Right ventricle myocardium superior (tissue), 1 donor: ENCODE results near the gene KIF2C. TPM values are rescaled to one million over a fixed set of nuclear protein-coding genes. Genes with fewer than 3 reads are reported as not detected.
"Not testable (repeated sequence)": the region's sequence is repeated elsewhere in the genome, so short reads cannot be mapped to it uniquely, and the experiment has no call there.

Experiments
- ATAC-seq: fragments of 200-7000 bp; cut with Tn5 transposase; one replicate; pipeline ENCODE4 v1.9.1; 2020; ENCODE audit warnings: mild to moderate bottlenecking; ENCODE audit not compliant: poor library complexity
- DNase-seq: peaks from one replicate; pipeline ENCODE4 v3.0.0-alpha.2; 2020
- intact Hi-C: fragments of 100-400 bp; cut with DNase I; formaldehyde crosslinking; loops from one replicate; pipeline ENCODE4 v1.11.2; 2022
- total RNA-seq: library from RNA; stranded (reverse); fragmentation: NEBNext Ultra II Directional; extraction: Animal tissue kit (Norgen Biotek cat#: 25700); gene quantifications from one replicate; pipeline ENCODE4 v1.2.1, GENCODE V29; 2021
- donor health status: DM: no; HTN: yes; CAD: no; lungs with severe emphysema.

KIF2C gene
- total RNA-seq, 1 donor from 2014 or later, result 1.00 TPM

DNA sequence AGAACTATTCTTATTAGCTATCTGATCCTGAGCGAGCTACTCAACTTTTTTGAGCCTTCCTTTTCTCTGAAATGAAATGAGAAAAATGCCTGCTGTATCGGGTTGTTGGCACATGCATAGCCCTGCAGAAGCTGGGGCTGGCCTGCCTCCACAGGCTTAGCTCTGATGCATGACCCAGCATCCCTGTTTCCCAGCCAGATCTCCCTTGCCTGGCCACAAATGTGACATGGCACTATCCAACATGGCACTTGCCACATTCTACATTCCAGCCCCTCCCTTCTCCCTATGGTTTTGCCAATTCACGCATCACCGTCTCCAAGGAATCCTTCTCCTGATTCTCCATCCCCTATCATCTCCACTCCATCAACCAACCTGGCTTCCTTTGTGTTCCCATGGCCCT is 22.5 kb upstream of the KIF2C start:
- intact Hi-C loops, result no loop called here

DNA sequence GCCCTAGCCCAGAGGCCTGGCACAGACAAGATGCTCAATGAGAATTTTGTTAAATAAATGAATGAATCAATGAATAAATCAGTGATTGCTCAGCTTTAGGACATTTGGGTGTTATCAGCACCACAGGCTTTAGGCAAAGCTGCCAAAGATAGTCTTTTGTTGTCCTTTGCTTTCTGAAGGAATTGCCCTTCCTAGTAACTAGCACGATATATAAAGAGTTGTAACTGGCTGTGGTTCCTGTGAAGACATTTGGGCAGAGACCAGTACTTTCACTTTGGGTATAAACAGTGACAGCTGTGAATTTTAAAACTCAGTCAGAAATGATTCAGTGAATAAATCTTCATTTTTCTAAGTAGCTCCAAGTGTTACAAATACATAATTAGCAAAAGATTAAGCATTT is 22.0 kb upstream of the KIF2C start:
- ATAC-seq, result no peak
- DNase-seq, result no peak
- intact Hi-C loops, result no loop called here

More for the DNA sequence above, 22.5 kb upstream of the KIF2C start:
- no peak for ATAC-seq
- no peak for DNase-seq

DNA sequence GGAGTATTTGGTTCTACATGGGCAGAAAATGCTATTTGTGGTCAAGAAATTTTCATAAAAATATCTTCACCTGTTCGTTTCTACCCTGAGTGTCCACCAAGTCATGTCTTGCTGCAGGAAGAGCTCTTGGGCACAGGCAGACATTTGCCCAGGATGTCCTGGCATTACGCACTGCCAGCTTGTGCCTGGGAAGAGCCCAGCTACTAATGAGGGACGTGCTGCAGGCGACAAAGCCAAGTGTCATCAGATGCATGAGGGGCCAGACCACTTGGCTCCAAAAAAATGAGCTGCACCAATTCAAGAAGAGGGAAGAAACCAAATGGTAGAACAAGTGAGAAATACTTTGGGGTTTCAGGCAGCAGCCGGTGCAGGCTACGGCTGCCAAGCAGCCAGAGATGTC is 21.5 kb upstream of the KIF2C start:
- intact Hi-C loops, result no loop called here
- DNase-seq, result no peak

DNA sequence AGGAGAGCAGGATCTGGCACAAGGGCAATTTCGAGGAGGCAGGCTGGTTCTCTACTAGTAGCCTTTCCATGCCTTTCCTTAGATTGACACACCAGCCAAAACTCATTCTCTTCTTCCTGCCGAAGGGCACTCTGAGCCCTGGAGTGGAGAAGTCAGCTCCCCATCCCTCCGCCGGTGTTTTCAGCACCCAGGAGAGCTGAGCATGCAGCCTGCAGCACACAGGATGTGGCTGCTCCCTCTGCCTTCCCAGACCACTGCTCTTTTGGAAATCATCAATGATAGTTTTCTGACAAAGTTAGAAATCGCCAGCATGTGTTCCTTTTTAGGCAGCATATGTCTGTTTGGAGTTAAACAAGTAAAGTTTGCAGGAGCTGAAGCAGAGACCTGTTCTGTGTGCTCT is 20.3 kb upstream of the KIF2C start:
- DNase-seq, result no peak
- ATAC-seq, result no peak
- intact Hi-C loops, result no loop called here

More for the DNA sequence above, 21.5 kb upstream of the KIF2C start:
- no peak for ATAC-seq

DNA sequence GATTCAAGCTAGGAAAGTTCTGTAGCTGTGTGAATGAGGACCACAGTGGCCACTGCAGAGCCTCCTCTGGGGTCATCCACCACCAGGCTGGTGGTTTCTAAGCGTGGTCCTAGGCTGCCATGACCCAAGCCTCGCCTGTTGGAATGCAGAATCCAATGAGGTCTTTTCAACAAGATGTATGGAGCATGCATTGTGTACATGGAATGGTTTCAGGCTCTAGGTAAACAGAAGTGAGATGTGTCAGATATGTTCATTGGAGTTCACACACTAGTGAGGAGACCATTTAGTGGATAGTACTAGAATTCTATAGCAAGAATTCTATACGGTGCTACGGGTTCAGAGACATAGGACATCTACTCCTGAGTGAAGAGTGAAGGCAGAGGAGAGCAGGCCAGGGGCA is 19.4 kb upstream of the KIF2C start:
- no peak for DNase-seq
- ATAC-seq, result no peak
- intact Hi-C loops, result no loop called here

DNA sequence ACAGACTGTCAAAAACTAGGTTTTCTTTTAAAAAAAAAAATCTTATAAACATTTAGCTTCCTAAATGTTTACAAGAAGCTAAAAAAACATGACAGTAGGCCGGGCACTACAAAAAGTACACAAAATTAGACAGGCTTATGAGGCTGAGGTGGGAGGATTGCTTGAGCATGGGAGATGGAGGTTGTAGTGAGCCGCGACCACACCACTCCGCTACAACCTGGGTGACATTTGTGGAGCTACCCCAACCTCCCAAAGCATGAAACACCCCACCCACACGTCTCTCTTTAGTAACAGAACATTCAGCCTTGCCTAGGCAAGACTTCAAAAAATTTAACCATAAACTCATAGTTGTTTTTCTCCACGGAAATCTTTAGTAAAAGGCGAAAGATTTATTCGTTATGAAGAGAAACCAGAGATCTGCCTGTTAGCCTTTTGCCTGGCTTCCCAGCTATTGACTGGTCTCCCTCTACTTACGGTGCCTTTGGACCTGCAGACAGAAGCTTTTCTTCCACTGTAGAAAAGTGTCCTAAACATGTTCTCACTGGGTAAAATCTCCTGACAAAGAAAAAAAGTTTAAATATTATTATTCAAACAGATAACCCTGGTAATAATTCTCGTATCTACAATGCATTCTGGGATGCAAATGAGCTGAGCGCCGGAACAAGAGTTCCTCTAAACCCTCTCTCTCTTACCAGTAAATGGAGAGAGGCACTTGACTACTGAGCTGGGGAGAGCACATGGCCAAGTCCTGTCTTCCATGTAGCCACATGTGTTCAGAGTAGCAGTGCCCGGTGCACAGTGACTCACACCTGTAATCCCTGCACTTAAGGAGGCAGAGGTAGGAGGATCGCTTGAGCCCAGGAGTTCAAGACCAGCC is 17.9 kb upstream of the KIF2C start:
- DNase-seq, result no peak
- peak; percentile 72 for ATAC-seq
- intact Hi-C loops, result no loop called here

GRCh38 chr1:44723064-44723463 is 16.6 kb upstream of the KIF2C start:
- no peak for DNase-seq
- ATAC-seq, result no peak
- intact Hi-C loops, result no loop called here

DNA sequence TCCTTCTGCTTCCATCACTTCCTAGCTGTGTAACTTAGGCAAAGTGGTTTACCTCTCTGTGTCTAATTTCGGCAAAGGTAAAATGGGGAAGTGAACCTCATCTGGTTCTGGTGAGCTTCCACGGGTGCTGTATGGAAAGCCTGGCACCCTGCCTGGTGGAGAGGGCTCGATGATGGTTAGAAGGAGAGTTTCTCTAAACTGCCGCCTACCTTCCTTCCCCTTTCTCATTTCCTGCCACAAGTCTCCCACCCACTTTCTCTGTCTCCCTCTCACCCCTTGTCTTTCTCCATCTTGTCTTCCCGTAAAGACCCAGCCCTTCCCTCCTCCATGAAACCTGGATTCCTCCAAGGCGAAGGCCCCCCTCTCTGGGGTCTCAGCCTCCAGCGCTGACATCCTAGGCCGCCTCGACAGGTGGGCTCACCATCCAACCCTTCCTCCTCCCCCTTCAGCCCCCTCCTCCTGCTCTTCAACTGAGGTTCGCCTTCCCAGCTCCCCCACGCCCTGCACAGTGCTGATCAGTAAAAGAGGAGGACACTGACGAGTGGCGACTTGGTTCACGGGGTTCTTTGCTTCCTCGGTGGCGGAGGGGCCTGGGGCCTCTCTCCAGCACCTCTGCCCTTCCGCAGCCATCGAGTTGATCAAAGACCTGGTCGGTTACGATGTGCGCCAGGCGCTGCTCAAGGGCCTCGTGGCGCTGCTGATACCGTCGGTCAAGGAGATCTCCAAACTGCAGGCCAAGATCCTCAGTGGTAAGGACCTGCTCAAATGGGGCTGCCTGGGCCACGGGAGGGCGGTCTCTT is 15.9 kb upstream of the KIF2C start:
- DNase-seq (no peak), ATAC-seq (no peak)
- intact Hi-C loops, result no loop called here

DNA sequence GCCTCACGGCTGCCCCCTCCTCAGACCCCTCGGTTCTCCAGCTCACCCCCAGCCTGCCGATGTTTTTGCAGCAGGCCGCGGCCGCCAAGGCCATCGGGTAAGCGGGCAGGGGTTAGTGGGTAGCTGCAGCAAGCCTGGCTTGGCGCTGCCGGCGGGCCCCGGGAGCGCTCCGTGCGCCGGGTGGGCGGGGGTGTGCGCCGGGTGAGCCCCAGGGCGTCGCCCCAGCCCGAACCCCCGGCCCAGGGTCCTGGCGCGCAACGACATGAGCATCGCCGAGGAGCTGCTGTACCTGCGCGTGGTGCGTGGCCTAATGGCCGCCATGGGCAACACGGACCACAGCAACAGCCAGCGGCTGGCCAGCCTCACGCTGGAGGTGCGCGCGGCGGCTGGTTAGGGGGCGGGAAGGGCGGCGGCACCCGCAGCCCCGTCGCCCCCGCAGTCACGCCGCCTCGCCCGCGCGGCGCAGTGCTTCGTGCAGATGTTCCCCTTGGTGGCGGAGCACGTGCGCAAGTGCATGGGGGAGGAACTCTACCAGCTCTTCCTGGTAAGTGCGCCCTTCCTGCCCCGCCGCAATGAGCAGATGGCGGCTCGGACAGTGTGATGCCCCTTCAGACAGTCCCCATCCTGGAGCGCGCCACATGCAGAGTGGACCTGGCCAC is 15.2 kb upstream of the KIF2C start:
- ATAC-seq (no peak), DNase-seq (no peak)
- intact Hi-C loops, result no loop called here

- DNase-seq (no peak), ATAC-seq (no peak)
- intact Hi-C loops, result no loop called here
These were observed 14.5 kb upstream of the KIF2C start for GRCh38 chr1:44724955-44725698.

DNA sequence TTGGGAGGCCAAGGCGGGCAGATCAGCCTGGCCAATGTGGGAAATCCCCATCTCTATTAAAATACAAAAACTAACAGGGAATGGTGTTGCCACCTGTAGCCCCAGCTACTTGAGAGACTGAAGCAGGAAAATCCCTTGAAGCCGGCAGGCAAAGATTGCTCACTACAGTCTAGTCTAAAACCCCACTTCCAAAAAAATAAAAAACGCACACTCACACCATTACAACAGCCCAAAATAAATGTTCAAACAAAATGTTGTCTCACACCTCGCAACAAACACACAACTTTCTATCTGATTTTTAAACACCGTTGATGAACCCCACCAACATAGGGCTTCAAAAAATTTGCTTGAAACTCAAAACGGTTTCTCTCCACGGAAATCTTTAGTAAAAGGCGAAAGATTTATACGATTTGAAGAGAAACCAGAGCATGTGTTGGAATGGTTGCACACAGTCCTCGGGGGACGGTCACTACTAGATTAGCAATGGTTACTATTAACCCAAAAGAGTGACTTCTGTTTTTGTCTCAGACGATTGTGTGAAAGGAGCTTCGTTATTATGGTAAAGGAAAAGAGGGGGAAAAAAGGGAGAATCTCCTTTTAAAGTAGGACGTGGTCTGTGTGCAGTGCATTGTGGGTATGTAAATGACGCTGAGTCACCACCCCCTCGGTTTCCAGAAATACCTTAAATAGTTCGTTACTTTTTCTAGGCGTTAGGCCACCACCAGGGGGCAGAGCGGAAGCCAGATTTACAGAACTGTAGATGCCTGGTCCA is 8.7 kb upstream of the KIF2C start, which contains the start of gene RNU5D-1:
TSS of gene RNU5D-1 (minus strand) at position 430 of the 772 bp plus-strand sequence.
- DNase-seq, result peak; percentile 94
- peak; percentile 91 for ATAC-seq
- intact Hi-C loops, result no loop called here

DNA sequence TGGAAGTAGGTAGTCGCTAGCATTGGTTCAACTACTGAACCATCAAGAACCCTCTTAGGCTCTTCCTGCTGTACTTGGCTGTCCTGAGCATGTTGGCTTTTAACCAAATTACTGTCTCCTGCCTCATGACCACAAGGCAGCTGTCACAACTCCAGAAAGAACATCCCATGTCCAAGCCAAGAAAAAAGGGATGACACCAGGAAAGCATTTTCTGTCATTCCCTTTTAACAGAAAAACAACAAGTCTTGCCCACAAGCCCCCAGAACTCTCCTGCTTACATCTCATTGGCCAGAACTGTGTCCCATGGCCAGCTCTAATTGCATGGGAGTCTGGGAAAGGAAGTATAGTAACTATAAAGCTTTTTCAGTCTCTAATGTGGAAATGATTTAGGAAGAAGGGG is 6.3 kb upstream of the KIF2C start:
- ATAC-seq, result no peak
- intact Hi-C loops, result no loop called here
- no peak for DNase-seq

DNA sequence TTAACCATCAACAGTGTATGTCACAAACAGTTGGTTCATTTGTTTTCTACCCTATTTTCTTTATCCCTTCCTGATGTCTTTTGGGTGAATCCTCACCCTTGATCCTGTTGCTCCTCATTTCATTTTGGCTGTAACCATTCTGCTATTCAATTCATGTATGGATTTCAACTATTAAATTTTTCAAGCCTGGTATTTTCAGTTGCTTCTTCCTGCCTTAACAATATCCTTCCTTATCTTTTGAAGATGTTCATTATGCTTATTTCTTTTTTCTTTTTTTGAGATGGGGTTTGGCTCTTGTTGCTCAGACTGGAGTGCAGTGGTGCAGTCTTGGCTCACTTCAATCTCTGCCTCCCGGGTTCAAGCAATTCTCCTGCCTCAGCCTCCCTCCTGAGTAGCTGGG is 5.9 kb upstream of the KIF2C start:
- DNase-seq, result no peak
- ATAC-seq, result no peak
- intact Hi-C loops, result no loop called here

DNA sequence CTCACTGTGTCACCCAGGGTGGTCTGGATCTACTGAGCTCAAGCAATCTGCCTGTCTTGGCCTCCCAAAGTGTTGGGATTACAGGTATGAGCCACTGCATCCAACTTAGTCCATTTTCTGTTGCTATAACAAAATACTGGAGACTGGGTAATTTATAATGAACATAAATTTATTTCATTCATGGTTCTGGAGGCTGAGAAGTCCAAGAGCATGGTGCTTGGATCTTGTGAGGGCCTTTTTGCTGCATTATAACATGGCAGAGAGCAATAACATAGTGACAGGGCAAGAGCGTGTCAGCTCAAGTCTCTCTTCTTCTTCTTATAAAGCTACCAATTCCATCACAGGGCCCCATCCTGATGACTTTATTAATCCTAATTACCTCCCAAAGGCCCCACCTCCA is 3.6 kb upstream of the KIF2C start:
- intact Hi-C loops, result no loop called here
- no peak for ATAC-seq
- DNase-seq, result no peak

GRCh38 chr1:44738953-44739306 is 707 bp upstream of the KIF2C start:
- DNase-seq, intact Hi-C loops, ATAC-seq: not testable (repeated sequence)

- ATAC-seq (no peak), DNase-seq (no peak)
- intact Hi-C loops, result no loop called here
These were observed 561 bp downstream of the KIF2C start for GRCh38 chr1:44740179-44740617.

GRCh38 chr1:44743211-44743610 is 3.6 kb downstream of the KIF2C start:
- intact Hi-C loops, result no loop called here
- no peak for DNase-seq
- ATAC-seq, result no peak

DNA sequence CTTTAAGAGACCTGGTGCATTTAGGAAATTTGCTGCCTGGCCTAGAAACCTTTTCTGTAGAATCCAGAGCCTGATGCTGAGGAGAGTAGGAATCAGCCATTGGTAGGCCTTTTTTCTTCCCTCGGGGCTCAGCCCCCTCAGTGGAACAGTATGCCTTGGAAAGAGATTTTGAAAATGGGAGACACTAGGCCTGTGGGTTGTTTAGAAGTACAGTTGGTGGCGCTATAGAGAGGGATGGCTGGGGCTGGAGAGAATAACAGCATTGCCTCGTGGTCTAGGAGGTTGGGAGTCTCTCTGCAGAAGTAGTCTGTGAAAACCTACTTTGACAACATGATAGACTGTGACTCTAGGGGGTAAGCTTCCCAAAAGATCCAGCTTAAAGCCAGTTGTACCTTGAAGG is 8.2 kb downstream of the KIF2C start:
- no peak for DNase-seq
- ATAC-seq, result no peak
- intact Hi-C loops, result no loop called here
